GM23338 (cell line): ENCODE results near the gene EIF2D. TPM values are rescaled to one million over a fixed set of nuclear protein-coding genes. Genes with fewer than 3 reads are reported as not detected.
A peak's percentile ranks its signal among the peaks of the same experiment; 100 is the strongest.

Experiments
- ATAC-seq: fragments of 200-7000 bp; cut with Tn5 transposase; 3 replicates; pipeline ENCODE4 v1.9.1; 2020
- DNase-seq: peaks from one replicate; pipeline ENCODE4 v3.0.0-alpha.2; 2015; ENCODE audit warnings: low spot score
- H2AFZ ChIP-seq: fragments of 200-600 bp; sonication (generic); 2 replicates; pipeline ENCODE4 v1.8.0; 2016; ENCODE audit warnings: antibody characterized with exemption, mild to moderate bottlenecking, moderate library complexity
- H3F3A ChIP-seq: fragments of 200-600 bp; sonication (generic); replicated peaks from 2 replicates; pipeline ENCODE4 v1.8.0; 2017; ENCODE audit warnings: antibody characterized with exemption, mixed run types, low read depth
- H3K27ac ChIP-seq: fragments of 200-600 bp; sonication (generic); 2 replicates; pipeline ENCODE4 v1.6.1; 2016; ENCODE audit warnings: low read depth
- H3K27me3 ChIP-seq: fragments of 200-600 bp; sonication (generic); 2 replicates; pipeline ENCODE4 v1.8.0; 2016; ENCODE audit warnings: mild to moderate bottlenecking, mixed run types, moderate library complexity; ENCODE audit not compliant: insufficient read depth
- H3K36me3 ChIP-seq: fragments of 200-600 bp; sonication (generic); 2 replicates; pipeline ENCODE4 v1.8.0; 2016; ENCODE audit warnings: mild to moderate bottlenecking; ENCODE audit not compliant: insufficient read depth
- H3K4me1 ChIP-seq: fragments of 200-600 bp; sonication (generic); 2 replicates; pipeline ENCODE4 v1.8.0; 2016; ENCODE audit warnings: mild to moderate bottlenecking, moderate library complexity; ENCODE audit not compliant: insufficient read depth
- H3K4me2 ChIP-seq: fragments of 200-600 bp; sonication (generic); 2 replicates; pipeline ENCODE4 v1.7.1; 2017; ENCODE audit warnings: mixed run types
- H3K4me3 ChIP-seq: fragments of 200-600 bp; sonication (generic); 2 replicates; pipeline ENCODE4 v1.6.1; 2016; ENCODE audit warnings: mixed run types
- H3K79me2 ChIP-seq: fragments of 200-600 bp; sonication (generic); replicated peaks from 2 replicates; pipeline ENCODE4 v1.8.0; 2017; ENCODE audit warnings: mild to moderate bottlenecking; ENCODE audit not compliant: insufficient read depth
- H3K9me2 ChIP-seq: fragments of 200-600 bp; sonication (generic); 2 replicates; pipeline ENCODE4 v1.8.0; 2017; ENCODE audit not compliant: insufficient read depth
- H4K20me1 ChIP-seq: fragments of 200-600 bp; sonication (generic); replicated peaks from 2 replicates; pipeline ENCODE4 v1.8.0; 2017; ENCODE audit warnings: mild to moderate bottlenecking; ENCODE audit not compliant: insufficient read depth
- H3K27ac Mint-ChIP-seq: 2 replicates; pipeline ENCODE4 v1.8.0; 2020; ENCODE audit warnings: inconsistent platforms, mild to moderate bottlenecking, moderate library complexity, mixed read lengths
- H3K27me3 Mint-ChIP-seq: 3 replicates; pipeline ENCODE4 v1.8.0; 2022; ENCODE audit warnings: low read depth, mild to moderate bottlenecking, moderate library complexity, mixed read lengths, inconsistent platforms; ENCODE audit not compliant: insufficient read depth, poor library complexity
- H3K36me3 Mint-ChIP-seq: 3 replicates; pipeline ENCODE4 v1.8.0; 2021; ENCODE audit warnings: low read depth, mild to moderate bottlenecking, inconsistent platforms, moderate library complexity, mixed read lengths
- H3K4me1 Mint-ChIP-seq: 3 replicates; pipeline ENCODE4 v1.8.0; 2020; ENCODE audit warnings: mild to moderate bottlenecking, inconsistent platforms, mixed read lengths
- H3K4me3 Mint-ChIP-seq: 3 replicates; pipeline ENCODE4 v1.8.0; 2021; ENCODE audit warnings: moderate library complexity, mild to moderate bottlenecking, inconsistent platforms, mixed read lengths
- H3K9me3 Mint-ChIP-seq: 3 replicates; pipeline ENCODE4 v1.8.0; 2020; ENCODE audit warnings: moderate library complexity, mild to moderate bottlenecking, inconsistent platforms, mixed read lengths
- CTCF ChIP-seq, 2 experiments: fragments of 200-600 bp in 1 of 2; sonication (generic) in 1 of 2; conservative IDR thresholded peaks; 2 replicates each; pipeline versions ENCODE4 v1.5.1 to v1.6.1; 2016 to 2017; ENCODE audit warnings: antibody characterized with exemption in 2 of 2, low read depth in 2 of 2, mild to moderate bottlenecking in 2 of 2, moderate library complexity in 1 of 2
- ZNF462 ChIP-seq: fragments of 250-450 bp; sonication (Bioruptor Pico); IDR thresholded peaks from 2 replicates; pipeline ENCODE4 v1.5.0; 2020; ENCODE audit warnings: mild to moderate bottlenecking, moderate library complexity
- polyA plus RNA-seq: library from polyadenylated mRNA; unstranded; fragments of >200 nt; fragmentation: Nextera tagmentation; extraction: Ambion mirVana; gene quantifications from 2 replicates; pipeline ENCODE4 v1.2.1, GENCODE V29; 2016
- total RNA-seq: library from RNA; depleted of rRNA; stranded (reverse); fragments of >200 nt; shearing (Covaris generic); gene quantifications from 2 replicates; pipeline ENCODE4 v1.2.3, GENCODE V29; 2014

The EIF2D gene
- total and polyA plus RNA-seq, 2 experiments from 2014 or later: 25.1 to 34.8 TPM

- peaks cover 3% of the 10 kb centered on the region for H3K27me3 Mint-ChIP-seq
- Histone ChIP-seq H2AFZ (no peak overlapping the region), H3K27ac (no peak overlapping the region), H3K27me3 (no peaks in the 10 kb centered on the region), H3K4me1 (peaks cover 5% of the 10 kb centered on the region; the same call in 1 of the 2 replicates), H3K79me2 (peaks cover 9% of the 10 kb centered on the region; the same call in 1 of the 2 replicates), H4K20me1 (no peaks in the 10 kb centered on the region), H3K9me2 (no peaks in the 10 kb centered on the region), H3K36me3 (peaks cover 4% of the 10 kb centered on the region; the same call in 1 of the 2 replicates), H3K4me2 (no peak overlapping the region), H3F3A (peaks cover 4% of the 10 kb centered on the region; the same call in 1 of the 2 replicates), H3K4me3 (no peak overlapping the region)
- no peak for TF ChIP-seq ZNF462 (CRISPR knock-in tag)
- peak; percentile 82 to 84 for TF ChIP-seq CTCF (conservative IDR thresholded peaks at IDR 0.05; ENCODE audit: low read depth in 2 of 2)
- H3K27ac Mint-ChIP-seq: no peak overlapping the region
- peaks cover 15% of the 10 kb centered on the region; the same call in 2 of the 3 replicates for H3K36me3 Mint-ChIP-seq
- no peaks in the 10 kb centered on the region for H3K9me3 Mint-ChIP-seq
- ATAC-seq: no peak
- peaks cover 10% of the 10 kb centered on the region; the same call in 2 of the 3 replicates for H3K4me1 Mint-ChIP-seq
- H3K4me3 Mint-ChIP-seq: no peak overlapping the region
- peak; percentile 65 for DNase-seq
These were observed 4.1 kb downstream of the EIF2D start for GRCh38 chr1:206608108-206608698.
